ENCODE data around the gene DIDO1.

DNA sequence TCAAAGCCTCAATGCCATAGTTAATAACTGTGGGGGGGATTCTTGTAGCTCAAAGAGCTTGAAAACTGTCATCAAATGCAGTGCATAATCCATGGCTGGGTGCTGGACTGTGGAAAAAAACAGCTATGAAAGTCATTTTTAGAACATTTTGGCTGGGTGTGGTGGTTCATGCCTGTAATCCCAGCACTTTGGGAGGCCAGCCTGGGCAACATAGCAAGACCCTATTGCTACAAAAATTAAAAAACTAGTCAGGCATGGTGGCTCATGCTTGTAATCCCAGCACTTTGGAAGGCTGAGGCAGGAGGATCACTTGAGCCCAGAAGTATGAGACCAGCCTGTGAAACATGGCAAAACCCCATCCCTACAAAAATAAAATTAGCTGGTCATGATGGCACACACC, 76.9 kb downstream of the DIDO1 start:
- TF ChIP-seq, protein P1, sequence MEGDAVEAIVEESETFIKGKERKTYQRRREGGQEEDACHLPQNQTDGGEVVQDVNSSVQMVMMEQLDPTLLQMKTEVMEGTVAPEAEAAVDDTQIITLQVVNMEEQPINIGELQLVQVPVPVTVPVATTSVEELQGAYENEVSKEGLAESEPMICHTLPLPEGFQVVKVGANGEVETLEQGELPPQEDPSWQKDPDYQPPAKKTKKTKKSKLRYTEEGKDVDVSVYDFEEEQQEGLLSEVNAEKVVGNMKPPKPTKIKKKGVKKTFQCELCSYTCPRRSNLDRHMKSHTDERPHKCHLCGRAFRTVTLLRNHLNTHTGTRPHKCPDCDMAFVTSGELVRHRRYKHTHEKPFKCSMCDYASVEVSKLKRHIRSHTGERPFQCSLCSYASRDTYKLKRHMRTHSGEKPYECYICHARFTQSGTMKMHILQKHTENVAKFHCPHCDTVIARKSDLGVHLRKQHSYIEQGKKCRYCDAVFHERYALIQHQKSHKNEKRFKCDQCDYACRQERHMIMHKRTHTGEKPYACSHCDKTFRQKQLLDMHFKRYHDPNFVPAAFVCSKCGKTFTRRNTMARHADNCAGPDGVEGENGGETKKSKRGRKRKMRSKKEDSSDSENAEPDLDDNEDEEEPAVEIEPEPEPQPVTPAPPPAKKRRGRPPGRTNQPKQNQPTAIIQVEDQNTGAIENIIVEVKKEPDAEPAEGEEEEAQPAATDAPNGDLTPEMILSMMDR (IDR thresholded peaks at IDR 0.05) = no peak
- no peak for TF ChIP-seq POLR2A (IDR thresholded peaks at IDR 0.05)

Data from Peyer's patch (tissue), 4 donors.